ENCODE results near the gene TMEM240. TPM values are rescaled to one million over a fixed set of nuclear protein-coding genes. Genes with fewer than 3 reads are reported as not detected.

Gene TMEM240
- total and polyA plus RNA-seq, 4 donors: 0.14 to 0.33 (median 0.33) TPM; not detected in 1

DNA sequence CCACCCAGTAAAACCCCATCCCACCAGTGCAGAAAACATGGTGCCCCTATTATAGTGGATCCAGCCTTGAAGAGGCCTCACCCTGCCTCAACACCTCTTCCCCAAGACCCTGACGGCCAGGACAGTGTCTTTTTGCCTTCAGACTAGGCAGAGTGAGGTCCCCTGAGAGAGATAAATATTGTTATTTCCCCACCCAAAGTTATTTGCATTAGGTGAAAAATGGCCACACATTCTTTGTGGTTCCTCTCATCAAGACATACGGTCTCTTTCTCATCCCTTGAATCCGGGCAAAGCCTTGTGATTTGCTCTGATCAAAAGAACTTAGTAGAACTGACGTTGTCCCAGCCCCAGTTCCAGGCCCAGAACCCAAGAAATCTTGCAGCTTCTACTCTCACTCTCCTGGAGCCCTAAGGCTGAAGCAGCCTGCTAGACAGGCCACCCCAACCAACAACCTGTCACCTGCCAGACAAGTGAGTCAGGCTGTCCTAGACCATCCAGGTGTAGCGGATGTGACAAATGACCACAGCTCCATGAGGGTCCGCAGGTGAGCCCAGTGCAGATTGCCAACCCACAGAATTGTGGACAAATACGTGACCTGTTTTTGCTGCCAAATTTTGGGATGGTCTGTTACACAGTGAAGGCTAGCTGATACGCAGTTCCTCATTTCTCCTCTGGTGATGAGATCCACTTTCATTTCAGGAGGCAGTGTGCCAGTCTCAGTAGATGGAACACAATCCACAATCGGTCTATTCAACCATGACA, 42.3 kb upstream of the TMEM240 start:
- DNase-seq (ENCODE audit: low spot score): no peak
- no peak overlapping the region for H3K9ac ChIP-seq (ENCODE audit: low read depth in 1 of 2, low read length in 2 of 2)
- no peaks in the 10 kb centered on the region for H3K36me3 ChIP-seq (ENCODE audit: control insufficient read depth in 4 of 4, insufficient read depth in 3 of 4, low read depth in 1 of 4, low read length in 3 of 4)
- WGBS: 75% methylated on average over 9 of the region's 9 CpGs
- no peaks in the 10 kb centered on the region for H3K4me1 ChIP-seq (ENCODE audit: control insufficient read depth in 4 of 4, insufficient read depth in 4 of 4, low read length in 3 of 4)
- no peaks in the 10 kb centered on the region for H3K9me3 ChIP-seq (ENCODE audit: control insufficient read depth in 4 of 4, low read length in 3 of 4)
- no peak overlapping the region for H3K4me3 ChIP-seq (ENCODE audit: low read depth in 1 of 3, low read length in 3 of 3)
- TF ChIP-seq, protein P1, sequence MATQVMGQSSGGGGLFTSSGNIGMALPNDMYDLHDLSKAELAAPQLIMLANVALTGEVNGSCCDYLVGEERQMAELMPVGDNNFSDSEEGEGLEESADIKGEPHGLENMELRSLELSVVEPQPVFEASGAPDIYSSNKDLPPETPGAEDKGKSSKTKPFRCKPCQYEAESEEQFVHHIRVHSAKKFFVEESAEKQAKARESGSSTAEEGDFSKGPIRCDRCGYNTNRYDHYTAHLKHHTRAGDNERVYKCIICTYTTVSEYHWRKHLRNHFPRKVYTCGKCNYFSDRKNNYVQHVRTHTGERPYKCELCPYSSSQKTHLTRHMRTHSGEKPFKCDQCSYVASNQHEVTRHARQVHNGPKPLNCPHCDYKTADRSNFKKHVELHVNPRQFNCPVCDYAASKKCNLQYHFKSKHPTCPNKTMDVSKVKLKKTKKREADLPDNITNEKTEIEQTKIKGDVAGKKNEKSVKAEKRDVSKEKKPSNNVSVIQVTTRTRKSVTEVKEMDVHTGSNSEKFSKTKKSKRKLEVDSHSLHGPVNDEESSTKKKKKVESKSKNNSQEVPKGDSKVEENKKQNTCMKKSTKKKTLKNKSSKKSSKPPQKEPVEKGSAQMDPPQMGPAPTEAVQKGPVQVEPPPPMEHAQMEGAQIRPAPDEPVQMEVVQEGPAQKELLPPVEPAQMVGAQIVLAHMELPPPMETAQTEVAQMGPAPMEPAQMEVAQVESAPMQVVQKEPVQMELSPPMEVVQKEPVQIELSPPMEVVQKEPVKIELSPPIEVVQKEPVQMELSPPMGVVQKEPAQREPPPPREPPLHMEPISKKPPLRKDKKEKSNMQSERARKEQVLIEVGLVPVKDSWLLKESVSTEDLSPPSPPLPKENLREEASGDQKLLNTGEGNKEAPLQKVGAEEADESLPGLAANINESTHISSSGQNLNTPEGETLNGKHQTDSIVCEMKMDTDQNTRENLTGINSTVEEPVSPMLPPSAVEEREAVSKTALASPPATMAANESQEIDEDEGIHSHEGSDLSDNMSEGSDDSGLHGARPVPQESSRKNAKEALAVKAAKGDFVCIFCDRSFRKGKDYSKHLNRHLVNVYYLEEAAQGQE (IDR thresholded peaks at IDR 0.05): no peak
- TF ChIP-seq ZBTB33 (IDR thresholded peaks at IDR 0.05) (no peak), MAX (IDR thresholded peaks at IDR 0.05) (no peak), ATF3 (IDR thresholded peaks at IDR 0.05) (no peak), FOXA2 (IDR thresholded peaks at IDR 0.05) (no peak)
- no peaks in the 10 kb centered on the region for H3K27me3 ChIP-seq (ENCODE audit: control insufficient read depth in 4 of 4, insufficient read depth in 4 of 4, low read length in 3 of 4)
- H3K27ac ChIP-seq (ENCODE audit: low read depth in 1 of 2, low read length in 2 of 2): no peak overlapping the region

DNA sequence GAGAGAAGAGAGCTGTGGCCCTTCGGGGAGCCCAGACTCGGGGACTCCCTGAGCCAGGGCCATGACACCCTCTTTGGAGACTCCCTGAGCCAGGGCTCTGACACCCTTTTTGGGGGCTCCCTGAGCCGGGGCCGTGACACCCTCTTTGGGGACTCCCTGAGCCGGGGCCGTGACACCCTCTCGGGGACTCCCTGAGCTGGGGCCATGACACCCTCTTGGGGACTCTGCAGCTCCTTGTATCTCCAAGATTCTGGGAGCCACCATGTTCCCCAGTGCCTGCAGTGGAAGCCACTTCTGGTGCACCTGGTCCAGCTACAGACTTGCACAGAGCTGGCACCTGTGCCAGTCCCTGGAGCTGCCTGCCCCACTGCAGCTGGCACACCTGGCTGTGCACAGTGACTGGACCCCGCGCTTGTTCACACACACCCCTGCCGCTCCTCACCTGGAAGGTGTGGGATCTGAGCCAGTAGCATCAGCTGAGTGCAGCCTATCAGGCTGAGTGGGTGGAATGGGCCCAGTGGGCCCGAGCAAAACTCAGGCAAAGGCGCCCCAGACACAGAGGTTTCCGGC, 38.0 kb upstream of the TMEM240 start:
- 88% methylated on average over 13 of the region's 13 CpGs for WGBS
- Histone ChIP-seq H3K27ac (ENCODE audit: low read depth in 1 of 2, low read length in 2 of 2) (no peak overlapping the region), H3K4me1 (ENCODE audit: control insufficient read depth in 4 of 4, insufficient read depth in 4 of 4, low read length in 3 of 4) (peaks cover 3 to 18% (median 10%) of the 10 kb centered on the region in 4 donors), H3K4me3 (ENCODE audit: low read depth in 1 of 3, low read length in 3 of 3) (no peak overlapping the region), H3K27me3 (ENCODE audit: control insufficient read depth in 4 of 4, insufficient read depth in 4 of 4, low read length in 3 of 4) (no peaks in the 10 kb centered on the region), H3K9me3 (ENCODE audit: control insufficient read depth in 4 of 4, low read length in 3 of 4) (no peaks in the 10 kb centered on the region), H3K36me3 (ENCODE audit: control insufficient read depth in 4 of 4, insufficient read depth in 3 of 4, low read depth in 1 of 4, low read length in 3 of 4) (no peaks in the 10 kb centered on the region), H3K9ac (ENCODE audit: low read depth in 1 of 2, low read length in 2 of 2) (no peak overlapping the region)
- no peak for DNase-seq (ENCODE audit: low spot score)
- TF ChIP-seq HNF4A (conservative IDR thresholded peaks at IDR 0.05) (no peak), GABPA (IDR thresholded peaks at IDR 0.05 in 1 of 2, conservative IDR thresholded peaks at IDR 0.05 in 1 of 2) (no peak), RAD21 (IDR thresholded peaks at IDR 0.05) (no peak), EGR1 (IDR thresholded peaks at IDR 0.05; ENCODE audit: low read depth in 2 of 2) (no peak), SP1 (IDR thresholded peaks at IDR 0.05) (no peak), YY1 (IDR thresholded peaks at IDR 0.05) (no peak), JUND (IDR thresholded peaks at IDR 0.05) (no peak), FOXA1 (IDR thresholded peaks at IDR 0.05) (no peak), RXRA (IDR thresholded peaks at IDR 0.05) (no peak), ZBTB33 (IDR thresholded peaks at IDR 0.05) (no peak), TAF1 (conservative IDR thresholded peaks at IDR 0.05) (no peak), ATF3 (IDR thresholded peaks at IDR 0.05) (no peak), FOXA2 (IDR thresholded peaks at IDR 0.05) (no peak)
- TF ChIP-seq, protein P2, sequence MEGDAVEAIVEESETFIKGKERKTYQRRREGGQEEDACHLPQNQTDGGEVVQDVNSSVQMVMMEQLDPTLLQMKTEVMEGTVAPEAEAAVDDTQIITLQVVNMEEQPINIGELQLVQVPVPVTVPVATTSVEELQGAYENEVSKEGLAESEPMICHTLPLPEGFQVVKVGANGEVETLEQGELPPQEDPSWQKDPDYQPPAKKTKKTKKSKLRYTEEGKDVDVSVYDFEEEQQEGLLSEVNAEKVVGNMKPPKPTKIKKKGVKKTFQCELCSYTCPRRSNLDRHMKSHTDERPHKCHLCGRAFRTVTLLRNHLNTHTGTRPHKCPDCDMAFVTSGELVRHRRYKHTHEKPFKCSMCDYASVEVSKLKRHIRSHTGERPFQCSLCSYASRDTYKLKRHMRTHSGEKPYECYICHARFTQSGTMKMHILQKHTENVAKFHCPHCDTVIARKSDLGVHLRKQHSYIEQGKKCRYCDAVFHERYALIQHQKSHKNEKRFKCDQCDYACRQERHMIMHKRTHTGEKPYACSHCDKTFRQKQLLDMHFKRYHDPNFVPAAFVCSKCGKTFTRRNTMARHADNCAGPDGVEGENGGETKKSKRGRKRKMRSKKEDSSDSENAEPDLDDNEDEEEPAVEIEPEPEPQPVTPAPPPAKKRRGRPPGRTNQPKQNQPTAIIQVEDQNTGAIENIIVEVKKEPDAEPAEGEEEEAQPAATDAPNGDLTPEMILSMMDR (IDR thresholded peaks at IDR 0.05; ENCODE audit: low read depth, low read length, missing input control): no peak
- TF ChIP-seq, protein P1 (IDR thresholded peaks at IDR 0.05): no peak

All from liver (tissue), 9 donors.